Activated CD4-positive, alpha-beta T cell treated with anti-CD3 and anti-CD28 coated beads, Interleukin-2, amount 50 U/mL, for 24 hours (primary cell): Measurements from ENCODE around the gene TMEM45A.
"Not testable (repeated sequence)": the region's sequence is repeated elsewhere in the genome, so short reads cannot be mapped to it uniquely, and the experiment has no call there.

ENCODE experiments used
- DNase-seq, 2 donors: peaks; one replicate each; pipeline ENCODE4 v3.0.0-alpha.2; 2020; ENCODE audit warnings: low read depth in 1 of 2, low spot score in 1 of 2

TMEM45A gene

GRCh38 chr3:100532411-100532810, 40.0 kb downstream of the TMEM45A start:
- no peak for DNase-seq

- DNase-seq = no peak
Observed at GRCh38 chr3:100533176-100533575, 40.8 kb downstream of the TMEM45A start.

GRCh38 chr3:100535610-100535943, 43.2 kb downstream of the TMEM45A start:
- no peak for DNase-seq

DNA sequence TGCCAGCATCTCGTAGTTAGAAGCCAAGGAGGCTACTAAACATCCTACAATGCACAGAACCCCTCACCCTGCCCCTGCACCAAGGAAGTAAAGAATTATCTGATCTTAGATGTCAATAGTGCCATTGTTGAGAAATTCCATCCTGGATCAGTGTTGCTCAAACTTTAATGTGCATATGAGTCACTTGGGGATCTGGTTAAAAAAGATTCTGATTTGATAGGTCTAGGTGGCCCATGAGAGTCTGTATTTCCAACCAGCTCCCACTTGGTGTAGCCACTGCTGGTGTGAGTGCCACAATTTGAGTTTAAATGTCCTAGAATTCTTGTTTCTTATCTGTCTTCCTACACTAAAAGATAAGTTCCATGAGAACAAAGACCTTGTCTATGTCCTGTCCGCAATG, 43.7 kb downstream of the TMEM45A start:
- no peak for DNase-seq

DNA sequence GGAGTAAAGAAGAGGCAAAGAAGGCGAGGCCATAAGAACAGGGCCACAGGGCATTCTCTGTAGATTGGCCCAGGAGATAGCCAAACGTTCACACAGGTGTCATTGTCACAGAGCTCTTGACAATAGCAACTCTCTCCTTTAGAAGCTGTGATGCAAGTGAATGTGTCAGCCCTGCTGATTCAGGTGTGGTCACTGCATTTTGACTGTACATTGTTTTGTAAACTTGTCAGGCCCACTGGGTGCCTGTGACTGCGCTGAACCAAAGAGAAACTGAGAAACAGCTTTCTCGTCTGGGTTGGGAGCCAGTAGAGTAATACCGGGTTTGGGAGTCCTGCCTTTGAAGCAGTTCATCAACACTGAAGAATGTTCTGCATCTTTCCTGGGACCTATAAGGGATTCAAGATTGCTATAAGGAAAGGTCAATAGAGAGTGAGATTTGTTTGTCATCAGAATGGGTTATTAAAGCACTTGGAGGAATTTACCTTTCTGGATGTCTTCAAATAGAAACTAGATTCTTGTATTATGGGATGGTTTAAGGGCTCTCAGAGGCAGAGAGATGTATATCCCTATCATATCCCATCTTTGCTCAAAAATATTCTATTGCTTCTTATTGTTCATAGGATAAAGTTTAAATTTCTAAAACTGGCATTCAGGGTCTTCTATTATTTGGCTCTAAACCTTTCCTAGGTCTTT, 45.4 kb downstream of the TMEM45A start:
- no peak for DNase-seq

DNA sequence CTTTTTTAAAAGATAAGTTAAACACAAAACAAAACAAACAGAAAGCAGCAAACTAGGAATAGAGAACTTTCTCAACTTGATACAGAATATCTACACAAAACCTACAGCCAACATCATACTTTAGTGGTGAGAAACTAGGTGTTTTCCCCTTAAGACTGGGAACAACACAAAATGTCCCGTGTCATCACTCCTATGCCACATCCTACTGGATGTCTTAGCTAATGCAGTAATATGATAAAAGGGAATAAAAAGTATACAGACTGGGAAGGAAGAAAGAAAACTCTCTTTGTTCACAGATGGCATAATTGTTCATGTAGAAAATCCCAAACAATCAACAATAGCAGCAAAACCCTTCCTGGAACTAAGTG, 45.9 kb downstream of the TMEM45A start:
- DNase-seq = no peak

GRCh38 chr3:100540791-100541334, 48.4 kb downstream of the TMEM45A start:
- no peak for DNase-seq

GRCh38 chr3:100541428-100541827, 49.0 kb downstream of the TMEM45A start:
- not testable (repeated sequence) for DNase-seq

DNA sequence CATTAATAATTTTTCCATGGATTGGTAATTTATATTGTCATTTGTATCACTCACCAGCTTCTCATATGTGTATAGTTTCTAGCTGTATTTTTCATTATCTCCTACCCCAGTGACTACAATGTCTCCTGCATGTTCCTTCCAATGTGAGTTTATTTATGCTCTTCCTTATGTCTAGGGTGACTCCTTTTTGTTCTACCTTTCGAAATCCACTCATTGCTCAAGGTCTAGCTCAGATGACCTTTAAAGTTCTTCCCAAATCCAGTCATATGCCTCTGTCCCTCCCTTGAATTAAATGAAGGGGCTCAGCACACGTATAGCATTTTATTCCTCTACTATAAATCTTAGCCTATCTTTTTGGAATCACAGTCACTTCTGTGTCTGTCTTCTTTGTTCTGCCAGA, 53.0 kb downstream of the TMEM45A start:
- no peak for DNase-seq

DNA sequence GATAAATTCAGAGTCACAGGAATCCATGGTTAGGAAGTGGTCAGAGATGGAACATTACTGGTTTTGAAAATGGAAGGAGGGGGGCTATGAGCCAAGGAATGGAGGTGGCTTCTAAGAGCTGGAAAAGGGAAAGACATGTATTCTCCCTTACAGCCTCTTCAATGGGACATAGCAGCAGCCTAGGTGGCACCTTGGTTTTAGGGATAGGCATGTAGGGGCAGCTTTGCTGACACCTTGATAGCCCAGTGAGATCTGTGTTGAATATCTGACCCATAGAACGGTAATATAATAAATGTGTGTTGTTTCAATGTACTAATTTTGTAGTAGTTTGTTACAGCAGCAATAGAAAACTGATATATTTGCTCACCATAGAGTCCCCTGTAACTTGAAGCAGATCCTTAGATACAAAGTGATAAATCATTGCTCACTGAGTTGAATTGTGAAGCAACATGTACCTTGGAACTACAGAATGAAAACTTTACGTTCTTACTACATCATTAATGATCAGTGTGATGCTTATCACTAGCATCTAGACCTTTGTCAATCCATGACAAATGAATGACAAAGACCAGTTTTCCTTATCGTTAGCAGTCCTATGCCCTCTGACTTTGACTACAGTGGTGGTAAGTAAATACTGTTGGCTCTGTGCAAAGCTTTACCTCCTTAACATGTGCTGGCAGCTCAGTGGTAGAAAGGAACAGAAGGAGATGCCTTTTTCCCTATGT, 53.8 kb downstream of the TMEM45A start:
- no peak for DNase-seq

GRCh38 chr3:100548053-100548452, 55.6 kb downstream of the TMEM45A start:
- no peak for DNase-seq

DNA sequence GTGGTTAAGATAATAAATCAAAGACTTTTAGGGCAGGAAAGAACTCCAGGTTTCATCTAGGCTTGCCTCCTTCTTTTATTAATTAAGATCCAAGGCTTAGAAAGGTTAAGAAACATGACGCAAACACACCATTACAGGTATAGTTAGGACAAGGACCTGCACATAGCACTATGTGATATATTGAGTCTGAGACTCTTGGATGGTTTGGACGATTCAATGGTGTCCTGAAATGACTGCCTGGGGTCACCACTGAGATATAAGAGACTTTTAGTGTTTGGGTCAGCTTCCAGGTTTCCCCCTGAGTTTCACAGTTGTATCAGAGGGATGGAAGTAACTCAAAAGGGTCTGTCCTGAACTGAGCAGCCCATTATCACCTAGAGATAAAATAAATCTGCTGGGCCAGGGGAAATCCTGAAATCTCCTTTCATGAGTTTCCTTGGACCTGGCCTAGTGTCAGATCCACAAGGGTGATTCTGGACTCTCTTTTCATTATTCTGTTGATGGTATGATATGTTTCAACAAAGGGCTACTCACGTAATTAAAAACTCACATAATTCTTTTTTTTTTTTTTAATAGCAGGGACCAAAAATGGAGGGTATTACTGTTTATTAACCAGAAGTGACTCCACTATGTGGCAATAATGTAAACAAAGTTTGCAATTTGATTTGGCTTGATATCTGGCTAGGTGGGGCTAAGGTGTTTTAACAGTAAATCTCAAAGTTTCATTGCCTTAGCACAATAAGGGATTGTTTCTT, 61.4 kb downstream of the TMEM45A start:
- DNase-seq = no peak

GRCh38 chr3:100554373-100554676, 61.9 kb downstream of the TMEM45A start:
- no peak for DNase-seq

DNA sequence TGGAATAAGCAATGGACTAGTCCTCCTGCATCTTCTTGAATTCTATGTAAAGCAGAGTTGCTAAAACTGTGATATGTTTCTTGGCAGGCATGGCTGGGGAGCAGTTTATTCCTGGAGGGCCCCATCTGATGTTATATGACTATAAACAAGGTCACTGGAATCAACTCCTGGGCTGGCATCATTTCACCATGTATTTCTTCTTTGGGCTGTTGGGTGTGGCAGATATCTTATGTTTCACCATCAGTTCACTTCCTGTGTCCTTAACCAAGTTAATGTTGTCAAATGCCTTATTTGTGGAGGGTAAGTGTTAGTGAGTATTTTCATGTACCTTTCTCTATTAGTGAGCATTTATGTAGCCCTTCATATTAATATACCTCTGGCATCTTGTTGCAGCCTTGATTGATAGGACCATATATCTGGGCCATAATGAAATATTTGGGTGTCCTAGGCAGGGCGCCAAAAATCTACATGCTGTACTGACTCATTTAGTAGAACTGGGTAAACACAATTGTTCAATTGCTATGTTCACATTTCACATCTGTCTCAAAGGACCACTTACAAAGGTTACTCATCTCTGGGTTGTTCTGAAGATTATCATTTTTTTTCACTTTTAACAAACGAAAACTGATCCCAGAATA, 64.4 kb downstream of the TMEM45A start:
- no peak for DNase-seq

GRCh38 chr3:100558233-100558632, 65.8 kb downstream of the TMEM45A start:
- DNase-seq = no peak

DNA sequence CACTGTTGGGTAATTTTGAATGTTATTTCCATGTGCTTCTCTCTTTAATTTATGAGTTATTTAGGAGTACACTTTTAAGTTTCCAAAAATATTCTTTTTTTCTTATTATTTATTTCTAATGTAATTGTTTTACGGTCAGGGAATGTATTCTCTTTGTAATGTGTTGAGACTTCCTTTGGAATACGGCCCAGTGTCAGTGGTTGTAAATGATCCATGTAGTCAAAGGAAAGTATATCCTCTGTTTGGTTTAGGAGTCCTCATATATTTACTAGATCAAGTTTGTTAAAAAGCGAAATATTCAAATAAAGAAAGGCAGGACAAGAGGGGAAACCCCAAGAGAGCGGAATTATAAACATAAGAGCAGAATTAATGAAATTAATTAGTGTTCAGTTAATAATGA, 68.0 kb downstream of the TMEM45A start:
- no peak for DNase-seq

DNA sequence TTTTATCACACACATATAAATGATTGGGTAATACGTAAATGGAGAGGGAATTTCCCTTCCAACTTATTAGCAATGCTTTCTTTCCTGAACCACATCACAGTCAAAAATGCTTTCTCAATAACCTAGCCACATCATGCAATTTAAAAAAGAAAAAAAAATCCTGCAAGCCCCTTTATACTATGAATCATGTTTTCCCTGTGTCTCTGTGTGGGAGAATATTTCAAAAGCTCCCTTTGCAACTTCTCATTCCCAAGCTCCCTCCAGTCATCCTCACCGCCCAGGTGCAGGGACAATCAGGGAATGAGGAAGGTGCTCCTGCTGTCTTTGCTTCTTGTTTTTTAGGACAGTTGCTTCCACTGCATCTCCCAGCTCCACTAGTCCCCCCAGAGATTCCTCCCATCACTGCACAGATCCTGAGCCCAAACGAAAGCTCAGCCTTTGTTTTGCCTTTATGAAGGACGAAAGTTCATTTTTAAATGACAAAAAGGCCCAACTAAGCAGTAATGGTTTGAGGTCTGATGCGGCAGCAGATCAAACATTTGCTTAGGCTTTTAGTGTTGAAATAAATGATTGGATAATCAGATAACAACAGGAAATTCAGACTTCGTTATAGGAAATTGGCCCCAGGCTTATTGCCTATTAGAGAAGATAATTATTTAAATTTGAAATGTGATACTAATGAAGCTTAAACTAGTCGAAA, 69.2 kb downstream of the TMEM45A start:
- DNase-seq = no peak

- DNase-seq = no peak
Observed at GRCh38 chr3:100562224-100562857, 69.9 kb downstream of the TMEM45A start.

GRCh38 chr3:100563228-100563627, 70.8 kb downstream of the TMEM45A start:
- DNase-seq = no peak

- no peak for DNase-seq
Observed at GRCh38 chr3:100563652-100564211, 71.3 kb downstream of the TMEM45A start.
